ENCODE data around the gene SLC19A1.

The SLC19A1 gene

DNA sequence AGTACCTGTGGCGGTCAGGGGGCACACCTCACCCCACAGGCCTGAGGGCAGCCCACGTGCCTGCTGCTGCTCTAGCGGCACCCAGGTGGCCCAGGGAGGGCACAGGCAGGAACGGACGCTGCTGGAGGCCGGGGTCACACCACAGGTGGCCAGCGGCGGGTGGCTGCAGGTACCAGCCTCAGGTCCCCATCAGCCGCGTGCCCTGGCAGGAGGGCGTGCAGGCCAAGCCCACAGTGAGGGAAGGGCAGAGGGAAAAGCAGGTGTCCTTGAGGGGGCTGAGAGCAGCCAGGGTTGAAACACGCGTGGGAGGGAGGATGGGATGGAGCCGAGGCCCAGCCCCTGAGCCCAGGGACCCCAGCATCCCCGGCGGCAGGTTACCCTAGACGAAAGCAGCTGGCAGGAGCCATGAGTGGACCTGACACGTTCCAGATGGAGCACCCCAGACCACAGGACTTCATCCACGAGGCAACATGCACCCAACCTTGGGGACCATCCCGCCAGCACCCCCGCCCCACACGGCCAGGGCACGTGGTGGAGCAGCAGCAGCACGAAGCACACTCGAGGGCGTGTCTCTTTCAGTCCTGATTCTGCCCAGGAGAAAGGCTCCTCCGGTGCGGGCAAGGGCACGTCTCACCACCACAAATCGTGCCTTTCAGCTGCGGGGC lies 3.7 kb downstream of the SLC19A1 start:
- H3K4me1 ChIP-seq (ENCODE audit: control insufficient read depth in 2 of 2, insufficient read depth in 2 of 2, low read length in 2 of 2): peaks cover 19% of the 10 kb centered on the region in 2 donors

DNA sequence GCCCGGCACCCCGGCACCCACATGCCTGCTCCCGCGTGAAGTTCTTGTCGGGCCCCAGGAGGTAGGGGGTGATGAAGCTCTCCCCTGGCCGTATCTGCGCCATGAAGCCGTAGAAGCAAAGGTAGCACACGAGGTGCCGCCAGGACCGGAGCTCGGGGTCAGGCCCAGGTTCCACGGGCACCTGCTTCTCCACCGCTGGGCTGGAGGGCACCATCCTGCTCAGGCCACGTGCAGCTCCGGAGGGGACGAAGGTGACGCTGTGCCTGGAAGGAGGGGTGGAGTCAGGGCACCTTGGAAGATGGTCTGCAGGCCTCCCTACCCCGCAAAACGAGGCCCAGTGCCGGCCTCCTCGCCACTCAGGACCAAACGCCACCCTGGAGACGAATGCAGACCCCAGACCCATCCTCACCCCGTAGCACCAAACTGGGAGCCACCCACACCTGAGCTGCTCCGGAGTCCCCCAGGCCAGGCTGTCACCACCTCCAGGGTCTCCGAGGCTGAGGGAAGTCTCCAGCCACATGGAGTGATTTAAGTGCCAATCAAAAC lies 4.4 kb downstream of the SLC19A1 start:
- no peak overlapping the region for H3K27ac ChIP-seq (ENCODE audit: low read depth in 2 of 2, low read length in 2 of 2)
- H3K9ac ChIP-seq (ENCODE audit: low read depth in 1 of 2, low read length in 2 of 2): no peak overlapping the region
- H3K36me3 ChIP-seq (ENCODE audit: control insufficient read depth in 2 of 2, insufficient read depth in 2 of 2, low read length in 2 of 2): no peaks in the 10 kb centered on the region
- H3K4me1 ChIP-seq (ENCODE audit: control insufficient read depth in 2 of 2, insufficient read depth in 2 of 2, low read length in 2 of 2): peaks cover 25 to 26% of the 10 kb centered on the region in 2 donors
- no peaks in the 10 kb centered on the region for H3K27me3 ChIP-seq (ENCODE audit: control insufficient read depth in 2 of 2, insufficient read depth in 2 of 2, low read length in 2 of 2)
- no peak overlapping the region for H3K4me3 ChIP-seq (ENCODE audit: low read length in 2 of 2)
- H3K9me3 ChIP-seq (ENCODE audit: control insufficient read depth in 2 of 2, low read length in 2 of 2): no peaks in the 10 kb centered on the region

More for the DNA sequence above, 3.7 kb downstream of the SLC19A1 start:
- Histone ChIP-seq H3K4me3 (ENCODE audit: low read length in 2 of 2) (no peak overlapping the region), H3K9ac (ENCODE audit: low read depth in 1 of 2, low read length in 2 of 2) (no peak overlapping the region), H3K36me3 (ENCODE audit: control insufficient read depth in 2 of 2, insufficient read depth in 2 of 2, low read length in 2 of 2) (no peaks in the 10 kb centered on the region), H3K9me3 (ENCODE audit: control insufficient read depth in 2 of 2, low read length in 2 of 2) (no peaks in the 10 kb centered on the region), H3K27ac (ENCODE audit: low read depth in 2 of 2, low read length in 2 of 2) (no peak overlapping the region), H3K27me3 (ENCODE audit: control insufficient read depth in 2 of 2, insufficient read depth in 2 of 2, low read length in 2 of 2) (no peaks in the 10 kb centered on the region)

DNA sequence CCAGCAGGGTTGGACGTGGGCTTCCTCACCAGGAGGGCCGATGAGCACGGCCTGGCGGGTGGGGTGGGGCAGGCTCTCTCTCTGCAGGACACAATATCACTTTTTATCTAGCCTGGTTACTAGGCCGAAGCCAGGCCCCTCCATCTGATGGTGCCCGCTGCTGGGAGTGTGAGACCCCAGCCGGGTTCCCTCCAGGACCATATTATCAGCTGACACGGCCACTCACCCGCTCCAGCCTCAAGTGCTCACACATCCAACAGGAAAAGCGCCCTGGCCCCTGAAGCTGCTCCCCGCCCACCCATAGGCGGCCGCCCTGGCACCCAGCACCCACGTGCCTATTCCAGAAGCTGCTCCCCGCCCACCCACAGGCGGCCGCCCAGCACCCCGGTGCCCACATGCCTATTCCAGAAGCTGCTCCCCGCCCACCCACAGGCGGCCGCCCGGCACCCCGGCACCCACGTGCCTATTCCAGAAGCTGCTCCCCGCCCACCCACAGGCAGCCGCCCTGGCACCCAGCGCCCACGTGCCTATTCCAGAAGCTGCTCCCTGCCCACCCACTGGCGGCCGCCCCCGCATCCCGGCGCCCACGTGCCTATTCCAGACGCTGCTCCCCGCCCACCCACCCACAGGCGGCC lies 5.0 kb downstream of the SLC19A1 start:
- Histone ChIP-seq H3K27me3 (ENCODE audit: control insufficient read depth in 2 of 2, insufficient read depth in 2 of 2, low read length in 2 of 2) (no peaks in the 10 kb centered on the region), H3K27ac (ENCODE audit: low read depth in 2 of 2, low read length in 2 of 2) (no peak overlapping the region), H3K4me3 (ENCODE audit: low read length in 2 of 2) (no peak overlapping the region), H3K9ac (ENCODE audit: low read depth in 1 of 2, low read length in 2 of 2) (no peak overlapping the region), H3K4me1 (ENCODE audit: control insufficient read depth in 2 of 2, insufficient read depth in 2 of 2, low read length in 2 of 2) (peaks cover 28% of the 10 kb centered on the region in 2 donors), H3K36me3 (ENCODE audit: control insufficient read depth in 2 of 2, insufficient read depth in 2 of 2, low read length in 2 of 2) (no peaks in the 10 kb centered on the region), H3K9me3 (ENCODE audit: control insufficient read depth in 2 of 2, low read length in 2 of 2) (no peaks in the 10 kb centered on the region)

DNA sequence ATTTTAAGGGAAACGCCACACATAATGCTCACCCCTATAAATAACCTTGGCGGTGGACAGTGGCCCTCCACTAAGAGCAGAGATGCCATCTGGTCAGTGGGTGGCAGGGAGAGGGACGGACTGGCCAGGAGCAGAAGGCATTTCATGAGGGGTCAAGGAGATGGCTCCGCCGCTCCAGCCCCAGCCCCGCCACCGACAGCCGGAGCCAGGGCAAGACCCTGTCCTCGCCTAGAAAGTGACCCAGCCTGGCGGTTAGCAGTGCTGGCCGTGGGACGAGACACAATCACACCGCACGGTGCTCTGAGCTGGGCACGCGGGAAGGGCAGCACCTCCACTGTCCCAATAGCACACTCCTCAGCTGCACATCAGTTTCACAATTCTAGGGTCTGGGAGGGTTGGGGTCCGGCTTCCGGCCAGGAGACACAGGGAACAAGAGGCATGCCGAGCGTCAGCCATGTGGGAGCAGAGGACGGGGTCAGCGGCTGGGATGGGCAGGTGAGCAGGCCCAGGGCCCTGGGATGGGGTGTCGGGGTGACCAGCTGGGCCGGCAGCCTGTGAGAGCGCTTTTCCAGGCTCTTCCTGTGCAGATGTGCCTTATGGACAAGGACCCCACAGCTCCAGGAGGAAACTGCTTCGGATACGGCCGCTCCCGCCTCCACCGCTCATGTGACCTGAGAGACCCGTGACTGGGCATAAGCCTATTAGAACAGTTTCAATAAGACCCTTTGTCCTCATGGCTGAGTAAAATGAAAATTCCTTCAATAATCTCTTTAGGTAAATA lies 5.7 kb downstream of the SLC19A1 start:
- Histone ChIP-seq H3K27me3 (ENCODE audit: control insufficient read depth in 2 of 2, insufficient read depth in 2 of 2, low read length in 2 of 2) (no peaks in the 10 kb centered on the region), H3K9ac (ENCODE audit: low read depth in 1 of 2, low read length in 2 of 2) (no peak overlapping the region), H3K36me3 (ENCODE audit: control insufficient read depth in 2 of 2, insufficient read depth in 2 of 2, low read length in 2 of 2) (no peaks in the 10 kb centered on the region), H3K9me3 (ENCODE audit: control insufficient read depth in 2 of 2, low read length in 2 of 2) (no peaks in the 10 kb centered on the region), H3K4me3 (ENCODE audit: low read length in 2 of 2) (no peak overlapping the region), H3K27ac (ENCODE audit: low read depth in 2 of 2, low read length in 2 of 2) (no peak overlapping the region), H3K4me1 (ENCODE audit: control insufficient read depth in 2 of 2, insufficient read depth in 2 of 2, low read length in 2 of 2) (peaks cover 26% of the 10 kb centered on the region in 2 donors)

DNA sequence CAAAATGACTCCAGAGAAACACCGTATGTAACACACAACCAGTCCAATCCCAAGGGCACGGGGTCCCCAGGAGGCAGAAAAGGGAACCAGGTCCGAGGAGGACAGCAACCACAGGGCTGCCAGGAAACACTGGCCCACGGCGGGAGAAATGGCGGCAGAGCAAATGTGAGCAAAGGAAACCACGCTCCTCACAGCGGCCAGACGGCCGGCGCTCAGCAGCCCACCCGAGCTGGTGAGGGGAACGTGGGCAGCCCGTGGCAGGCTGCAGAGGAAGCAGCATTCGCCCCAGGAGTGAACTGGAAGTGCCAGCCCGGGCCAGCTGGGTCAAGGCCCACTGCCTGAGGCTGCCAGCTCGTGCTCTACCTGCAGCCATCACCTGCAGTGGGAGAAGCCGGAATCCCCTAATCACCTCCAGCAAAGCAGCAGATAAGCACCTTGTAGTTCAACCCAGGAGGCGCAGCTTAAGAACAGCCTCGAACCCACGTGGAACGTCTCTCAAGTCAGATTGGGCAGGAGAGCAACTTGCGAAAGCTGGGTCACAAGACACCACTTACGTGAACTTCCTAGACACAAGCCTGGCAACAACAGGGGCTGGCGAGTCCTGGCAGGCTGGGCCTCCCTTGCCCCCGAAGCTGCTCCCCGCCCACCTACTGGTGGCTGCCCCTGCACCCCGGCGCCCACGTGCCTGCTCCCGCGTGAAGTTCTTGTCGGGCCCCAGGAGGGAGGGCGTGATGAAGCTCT lies 6.7 kb downstream of the SLC19A1 start:
- Histone ChIP-seq H3K9me3 (ENCODE audit: control insufficient read depth in 2 of 2, low read length in 2 of 2) (no peaks in the 10 kb centered on the region), H3K9ac (ENCODE audit: low read depth in 1 of 2, low read length in 2 of 2) (no peak overlapping the region), H3K27me3 (ENCODE audit: control insufficient read depth in 2 of 2, insufficient read depth in 2 of 2, low read length in 2 of 2) (no peaks in the 10 kb centered on the region), H3K36me3 (ENCODE audit: control insufficient read depth in 2 of 2, insufficient read depth in 2 of 2, low read length in 2 of 2) (no peaks in the 10 kb centered on the region), H3K27ac (ENCODE audit: low read depth in 2 of 2, low read length in 2 of 2) (no peak overlapping the region), H3K4me3 (ENCODE audit: low read length in 2 of 2) (no peak overlapping the region), H3K4me1 (ENCODE audit: control insufficient read depth in 2 of 2, insufficient read depth in 2 of 2, low read length in 2 of 2) (peaks cover 23% of the 10 kb centered on the region in 2 donors)

DNA sequence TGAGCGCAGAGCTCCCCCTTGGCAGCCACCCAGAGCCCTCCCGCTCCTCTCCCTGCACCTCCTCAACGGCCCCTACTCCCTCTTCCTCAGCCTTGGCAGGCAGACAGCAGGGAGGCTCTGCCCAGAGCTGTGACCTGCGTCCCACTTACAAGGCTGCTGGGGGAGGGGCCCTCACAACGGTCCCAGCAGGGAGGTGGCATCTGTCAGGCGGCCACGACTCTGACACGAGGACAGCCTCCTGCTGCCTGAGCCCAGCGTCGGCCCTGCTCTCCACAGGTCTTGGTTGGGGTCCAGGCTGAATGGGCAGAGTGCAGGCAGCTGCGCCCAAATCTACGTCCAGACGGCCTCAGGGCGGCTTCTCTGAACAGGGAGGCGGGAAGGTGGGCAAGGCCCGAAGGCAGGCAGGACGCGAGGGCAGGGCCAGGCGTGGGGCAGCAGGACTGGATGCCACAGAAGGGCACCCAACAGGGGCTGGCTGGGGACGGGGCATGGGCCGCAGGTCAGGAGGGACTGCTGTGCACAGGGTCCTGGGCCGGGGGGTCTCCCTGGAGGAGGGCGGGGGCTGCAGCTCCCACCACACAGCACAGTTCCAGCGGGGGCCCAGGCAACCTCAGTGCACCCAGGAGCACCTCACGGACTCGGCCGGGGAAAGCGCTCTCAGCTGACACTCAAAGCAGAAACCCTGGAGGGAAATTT lies 7.5 kb downstream of the SLC19A1 start:
- H3K9ac ChIP-seq (ENCODE audit: low read depth in 1 of 2, low read length in 2 of 2): peak overlapping the region in 1 of 2 donors; percentile 28

DNA sequence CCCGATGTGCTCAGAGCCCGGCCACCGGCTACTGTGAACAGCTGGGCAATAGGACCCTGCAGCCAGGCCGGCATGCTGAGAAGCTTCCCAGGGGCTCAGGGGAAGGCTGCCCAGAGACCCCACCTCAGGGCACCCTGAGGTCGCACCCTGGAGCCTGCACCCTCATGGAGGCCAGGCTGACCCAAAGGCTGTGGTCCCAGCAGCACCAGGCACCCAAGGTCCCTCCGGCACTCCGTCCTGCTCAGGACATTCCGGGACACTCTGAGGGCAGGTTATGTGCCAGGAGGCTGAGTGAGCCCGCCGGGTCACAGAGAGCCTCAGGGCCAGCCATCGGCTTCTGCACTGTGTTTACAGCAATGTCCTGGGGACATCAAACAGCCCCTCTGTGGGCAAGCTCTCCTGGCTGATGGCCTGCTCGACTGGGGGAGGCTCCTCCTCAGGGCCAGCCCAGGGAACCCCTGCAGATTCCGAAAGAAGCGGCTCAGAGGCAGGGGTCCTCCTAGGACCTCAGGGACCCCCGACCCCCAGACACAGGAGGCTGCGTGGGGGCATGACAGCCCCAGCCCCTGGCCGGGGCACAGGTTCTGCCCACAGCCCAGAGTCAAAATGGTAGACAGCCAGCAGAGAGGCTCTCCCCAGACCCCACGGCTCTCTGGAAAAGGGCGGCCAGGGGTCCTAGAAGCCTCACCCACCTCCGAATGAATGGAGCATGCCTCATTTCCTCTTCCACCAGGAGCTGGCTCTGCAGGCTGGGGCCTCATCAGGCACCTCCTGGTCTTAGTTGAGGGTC lies 8.2 kb downstream of the SLC19A1 start:
- Histone ChIP-seq H3K9ac (ENCODE audit: low read depth in 1 of 2, low read length in 2 of 2) (peak overlapping the region; percentile 28 to 41), H3K27ac (ENCODE audit: low read depth in 2 of 2, low read length in 2 of 2) (peak overlapping the region; percentile 52 to 90)

More for the DNA sequence above, 7.5 kb downstream of the SLC19A1 start:
- Histone ChIP-seq H3K9me3 (ENCODE audit: control insufficient read depth in 2 of 2, low read length in 2 of 2) (no peaks in the 10 kb centered on the region), H3K36me3 (ENCODE audit: control insufficient read depth in 2 of 2, insufficient read depth in 2 of 2, low read length in 2 of 2) (peaks cover 5 to 6% of the 10 kb centered on the region in 2 donors), H3K4me3 (ENCODE audit: low read length in 2 of 2) (no peak overlapping the region), H3K4me1 (ENCODE audit: control insufficient read depth in 2 of 2, insufficient read depth in 2 of 2, low read length in 2 of 2) (peaks cover 23% of the 10 kb centered on the region in 2 donors), H3K27me3 (ENCODE audit: control insufficient read depth in 2 of 2, insufficient read depth in 2 of 2, low read length in 2 of 2) (no peaks in the 10 kb centered on the region), H3K27ac (ENCODE audit: low read depth in 2 of 2, low read length in 2 of 2) (peak overlapping the region in 1 of 2 donors; percentile 90)

DNA sequence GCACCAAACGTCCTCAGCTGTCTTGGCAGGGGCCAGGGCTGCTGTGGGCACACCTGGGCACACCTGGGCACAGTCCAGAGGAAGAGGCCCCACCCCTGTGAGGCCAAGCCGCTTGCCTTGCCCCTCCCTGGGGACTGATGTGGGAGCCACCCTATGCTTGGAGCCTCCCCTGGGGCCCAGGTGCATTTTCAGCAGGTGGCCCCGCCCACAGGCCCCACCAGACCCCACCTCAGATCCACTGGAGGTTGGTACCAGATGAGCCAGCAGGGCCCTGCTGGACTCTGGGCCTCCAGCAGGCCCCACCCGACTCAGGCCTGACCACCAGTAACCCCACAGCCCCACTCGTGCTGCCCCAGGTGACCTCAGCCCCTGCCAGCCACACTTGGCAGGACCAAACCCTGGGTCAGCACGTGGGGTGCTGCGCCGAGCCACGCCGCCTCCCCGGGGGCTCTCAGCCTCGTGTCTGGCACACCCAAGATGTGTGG lies 8.8 kb downstream of the SLC19A1 start:
- H3K36me3 ChIP-seq (ENCODE audit: control insufficient read depth in 2 of 2, insufficient read depth in 2 of 2, low read length in 2 of 2): peaks cover 12 to 16% of the 10 kb centered on the region in 2 donors
- H3K9me3 ChIP-seq (ENCODE audit: control insufficient read depth in 2 of 2, low read length in 2 of 2): no peaks in the 10 kb centered on the region
- H3K27ac ChIP-seq (ENCODE audit: low read depth in 2 of 2, low read length in 2 of 2): peak overlapping the region; percentile 70 to 90
- H3K4me1 ChIP-seq (ENCODE audit: control insufficient read depth in 2 of 2, insufficient read depth in 2 of 2, low read length in 2 of 2): peaks cover 23% of the 10 kb centered on the region in 2 donors
- peak overlapping the region in 1 of 2 donors; percentile 65 for H3K9ac ChIP-seq (ENCODE audit: low read depth in 1 of 2, low read length in 2 of 2)
- no peaks in the 10 kb centered on the region for H3K27me3 ChIP-seq (ENCODE audit: control insufficient read depth in 2 of 2, insufficient read depth in 2 of 2, low read length in 2 of 2)
- peak overlapping the region; percentile 46 to 48 for H3K4me3 ChIP-seq (ENCODE audit: low read length in 2 of 2)

More for the DNA sequence above, 8.2 kb downstream of the SLC19A1 start:
- no peaks in the 10 kb centered on the region for H3K27me3 ChIP-seq (ENCODE audit: control insufficient read depth in 2 of 2, insufficient read depth in 2 of 2, low read length in 2 of 2)
- H3K36me3 ChIP-seq (ENCODE audit: control insufficient read depth in 2 of 2, insufficient read depth in 2 of 2, low read length in 2 of 2): peaks cover 12% of the 10 kb centered on the region in 2 donors
- H3K4me1 ChIP-seq (ENCODE audit: control insufficient read depth in 2 of 2, insufficient read depth in 2 of 2, low read length in 2 of 2): peaks cover 23% of the 10 kb centered on the region in 2 donors
- no peaks in the 10 kb centered on the region for H3K9me3 ChIP-seq (ENCODE audit: control insufficient read depth in 2 of 2, low read length in 2 of 2)
- H3K4me3 ChIP-seq (ENCODE audit: low read length in 2 of 2): peak overlapping the region in 1 of 2 donors; percentile 2
